ENCODE measurements around the gene TMEM126B. TPM values are rescaled to one million over a fixed set of nuclear protein-coding genes. Genes with fewer than 3 reads are reported as not detected.

TMEM126B gene
- total and polyA plus RNA-seq, 2 of the 13 experiments (the other 11 are each of a cell fraction or from before 2014, with no cell fraction given): 33.6 to 54.8 TPM

- TF ChIP-seq ZNF720 (CRISPR knock-in tag; IDR thresholded peaks at IDR 0.05) (no peak), ZNF629 (CRISPR knock-in tag; conservative IDR thresholded peaks at IDR 0.05) (0 out of 2 replicates have a peak, but pooled peaks have one; percentile 25), ZNF513 (CRISPR knock-in tag; conservative IDR thresholded peaks at IDR 0.05) (no peak), THAP9 (CRISPR knock-in tag; IDR thresholded peaks at IDR 0.05; ENCODE audit: borderline replicate concordance) (peak; percentile 85; the same call in 1 of the 2 replicates), ZNF713 (CRISPR knock-in tag; IDR thresholded peaks at IDR 0.05) (peak; percentile 82; the same call in 1 of the 2 replicates), SIX1 (CRISPR knock-in tag; IDR thresholded peaks at IDR 0.05; ENCODE audit: borderline replicate concordance) (no peak), ZNF563 (CRISPR knock-in tag; IDR thresholded peaks at IDR 0.05) (peak; percentile 81), ISL2 (CRISPR knock-in tag; IDR thresholded peaks at IDR 0.05) (0 out of 2 replicates have a peak, but pooled peaks have one; percentile 14), ETS1 (CRISPR knock-in tag; IDR thresholded peaks at IDR 0.05) (no peak), GLMP (CRISPR knock-in tag; IDR thresholded peaks at IDR 0.05; ENCODE audit: borderline replicate concordance) (no peak), ZNF503 (CRISPR knock-in tag; IDR thresholded peaks at IDR 0.05) (no peak), MYC (CRISPR knock-in tag; IDR thresholded peaks at IDR 0.05; ENCODE audit: borderline replicate concordance) (peak; percentile 83; the same call in 1 of the 2 replicates), ZNF512 (CRISPR knock-in tag; IDR thresholded peaks at IDR 0.05) (no peak), GABPA (IDR thresholded peaks at IDR 0.05; ENCODE audit: low read depth, low read length) (peak; percentile 69), GABPA (CRISPR knock-in tag; IDR thresholded peaks at IDR 0.05; ENCODE audit: low read depth) (peak; percentile 90), POLR2AphosphoS2 (IDR thresholded peaks at IDR 0.05; ENCODE audit: low read depth, low read length) (0 out of 2 replicates have a peak, but pooled peaks have one; percentile 24), ZSCAN22 (CRISPR knock-in tag; IDR thresholded peaks at IDR 0.05) (no peak), ZNF576 (CRISPR knock-in tag; IDR thresholded peaks at IDR 0.05) (no peak)
Measured at GRCh38 chr11:85647604-85648299, 19.4 kb downstream of the TMEM126B start, which contains the start of gene TMEM126A (continued).
